HEK293 (cell line): ENCODE measurements around the gene LRRC66.

Source experiments
- CTCF ChIA-PET: fragments of 350-600 bp; formaldehyde crosslinking; extraction: SDS; loops from one replicate; lab custom pipeline; 2021; ENCODE audit warnings: antibody characterized with exemption; lab: Yijun Ruan, JAX
- POLR2A ChIA-PET: fragments of 300-600 bp; formaldehyde crosslinking; extraction: SDS; loops from one replicate; lab custom pipeline; 2020; ENCODE audit warnings: antibody characterized with exemption, inconsistent platforms; lab: Yijun Ruan, JAX
- H3K27ac ChIP-seq: fragments of 200-500 bp; sonication (Bioruptor generic); 2 replicates; pipeline ENCODE4 v1.5.1; 2014; ENCODE audit warnings: low read depth, low read length, control low read depth, inconsistent platforms; ENCODE audit errors: extremely low read depth
- H3K36me3 ChIP-seq, 2 experiments: fragments of 200-500 bp in 1 of 2; sonication (Bioruptor generic) in 1 of 2; 1 replicate in 1 of 2; 2 replicates in 1 of 2; pipeline ENCODE4 v1.5.1; 2014 to 2017; ENCODE audit warnings: inconsistent platforms in 2 of 2, low read length in 2 of 2; ENCODE audit not compliant: control insufficient read depth in 2 of 2, insufficient read depth in 1 of 2
- H3K4me1 ChIP-seq: fragments of 200-500 bp; sonication (Bioruptor generic); 2 replicates; pipeline ENCODE4 v1.5.1; 2014; ENCODE audit warnings: mild to moderate bottlenecking, low read length, inconsistent platforms; ENCODE audit not compliant: control insufficient read depth, insufficient read depth
- H3K4me3 ChIP-seq: 2 replicates; pipeline ENCODE4 v1.5.1; 2011; ENCODE audit warnings: low read depth, mild to moderate bottlenecking, control low read depth, low read length, moderate library complexity
- H3K9me3 ChIP-seq: fragments of 200-500 bp; sonication (Bioruptor generic); 2 replicates; pipeline ENCODE4 v1.5.1; 2014; ENCODE audit warnings: low read depth, low read length, inconsistent platforms; ENCODE audit not compliant: control insufficient read depth, insufficient read depth
- ATF2 ChIP-seq: fragments of 450-650 bp; formaldehyde crosslinking; IDR thresholded peaks from 2 replicates; pipeline ENCODE4 v1.5.1; 2016; ENCODE audit warnings: missing biosample characterization, missing genetic modification characterization, low read depth
- BCL11A ChIP-seq: fragments of 450-650 bp; formaldehyde crosslinking; IDR thresholded peaks from 2 replicates; pipeline ENCODE4 v1.5.1; 2016; ENCODE audit warnings: low read depth, missing biosample characterization, missing genetic modification characterization
- HIC1 ChIP-seq: fragments of 450-650 bp; formaldehyde crosslinking; IDR thresholded peaks from 2 replicates; pipeline ENCODE4 v1.5.1; 2016; ENCODE audit warnings: missing biosample characterization, missing genetic modification characterization
- HOXD13 ChIP-seq: sonication (generic); formaldehyde crosslinking; IDR thresholded peaks from 2 replicates; pipeline ENCODE4 v1.8.0; 2022; ENCODE audit warnings: missing genetic modification reagents, borderline replicate concordance
- INSM2 ChIP-seq: fragments of 450-650 bp; formaldehyde crosslinking; IDR thresholded peaks from 2 replicates; pipeline ENCODE4 v1.5.1; 2016; ENCODE audit warnings: missing biosample characterization, missing genetic modification characterization
- KLF10 ChIP-seq: fragments of 450-650 bp; IDR thresholded peaks from 2 replicates; pipeline ENCODE4 v1.5.1; 2018; ENCODE audit warnings: missing biosample characterization, mild to moderate bottlenecking, missing genetic modification characterization
- PRDM6 ChIP-seq: fragments of 450-650 bp; formaldehyde crosslinking; IDR thresholded peaks from 2 replicates; pipeline ENCODE4 v1.5.1; 2017; ENCODE audit warnings: missing biosample characterization, missing genetic modification characterization
- WT1 ChIP-seq: fragments of 450-650 bp; formaldehyde crosslinking; IDR thresholded peaks from 2 replicates; pipeline ENCODE4 v1.5.1; 2016; ENCODE audit warnings: missing biosample characterization, missing genetic modification characterization
- ZBTB48 ChIP-seq: fragments of 450-650 bp; formaldehyde crosslinking; IDR thresholded peaks from 2 replicates; pipeline ENCODE4 v1.5.1; 2016; ENCODE audit warnings: missing biosample characterization, missing genetic modification characterization
- ZBTB7A ChIP-seq: fragments of 450-650 bp; formaldehyde crosslinking; IDR thresholded peaks from 2 replicates; pipeline ENCODE4 v1.5.1; 2016; ENCODE audit warnings: low read depth, missing biosample characterization, missing genetic modification characterization
- ZNF10 ChIP-seq: fragments of 450-650 bp; formaldehyde crosslinking; IDR thresholded peaks from 2 replicates; pipeline ENCODE4 v1.5.1; 2017; ENCODE audit warnings: missing biosample characterization, missing genetic modification characterization
- ZNF121 ChIP-seq: fragments of 450-650 bp; formaldehyde crosslinking; IDR thresholded peaks from 2 replicates; pipeline ENCODE4 v1.5.1; 2016; ENCODE audit warnings: missing biosample characterization, missing genetic modification characterization
- ZNF138 ChIP-seq: fragments of 450-650 bp; formaldehyde crosslinking; IDR thresholded peaks from 2 replicates; pipeline ENCODE4 v1.5.1; 2016; ENCODE audit warnings: missing biosample characterization, missing genetic modification characterization, borderline replicate concordance
- ZNF146 ChIP-seq: fragments of 450-650 bp; formaldehyde crosslinking; IDR thresholded peaks from 2 replicates; pipeline ENCODE4 v1.5.1; 2016; ENCODE audit warnings: missing biosample characterization, missing genetic modification characterization
- ZNF175 ChIP-seq: fragments of 450-650 bp; formaldehyde crosslinking; IDR thresholded peaks from 2 replicates; pipeline ENCODE4 v1.5.1; 2016; ENCODE audit warnings: missing biosample characterization, missing genetic modification characterization
- ZNF18 ChIP-seq: fragments of 450-650 bp; formaldehyde crosslinking; IDR thresholded peaks from 2 replicates; pipeline ENCODE4 v1.5.1; 2016; ENCODE audit warnings: missing biosample characterization, missing genetic modification characterization
- ZNF19 ChIP-seq: fragments of 450-650 bp; formaldehyde crosslinking; IDR thresholded peaks from 2 replicates; pipeline ENCODE4; 2016; ENCODE audit warnings: missing biosample characterization, missing genetic modification characterization, low read depth
- ZNF2 ChIP-seq: fragments of 450-650 bp; formaldehyde crosslinking; IDR thresholded peaks from 2 replicates; pipeline ENCODE4 v1.5.1; 2016; ENCODE audit warnings: missing biosample characterization, missing genetic modification characterization
- ZNF214 ChIP-seq: fragments of 450-650 bp; formaldehyde crosslinking; IDR thresholded peaks from 2 replicates; pipeline ENCODE4 v1.5.1; 2017; ENCODE audit warnings: missing biosample characterization, mild to moderate bottlenecking, missing genetic modification characterization, borderline replicate concordance
- ZNF221 ChIP-seq: fragments of 450-650 bp; formaldehyde crosslinking; IDR thresholded peaks from 2 replicates; pipeline ENCODE4 v1.5.1; 2017; ENCODE audit warnings: missing biosample characterization, missing genetic modification characterization, borderline replicate concordance
- ZNF324 ChIP-seq: fragments of 450-650 bp; formaldehyde crosslinking; IDR thresholded peaks from 2 replicates; pipeline ENCODE4 v1.5.1; 2016; ENCODE audit warnings: missing biosample characterization, missing genetic modification characterization
- ZNF335 ChIP-seq: fragments of 450-650 bp; formaldehyde crosslinking; conservative IDR thresholded peaks from 2 replicates; pipeline ENCODE4 v1.5.1; 2016; ENCODE audit warnings: missing biosample characterization, missing genetic modification characterization
- ZNF391 ChIP-seq: fragments of 450-650 bp; formaldehyde crosslinking; IDR thresholded peaks from 2 replicates; pipeline ENCODE4 v1.5.1; 2016; ENCODE audit warnings: low read depth, missing biosample characterization, missing genetic modification characterization, borderline replicate concordance
- ZNF623 ChIP-seq: fragments of 450-650 bp; formaldehyde crosslinking; IDR thresholded peaks from 2 replicates; pipeline ENCODE4 v1.5.1; 2016; ENCODE audit warnings: missing biosample characterization, missing genetic modification characterization
- ZNF658 ChIP-seq: fragments of 450-650 bp; formaldehyde crosslinking; IDR thresholded peaks from 2 replicates; pipeline ENCODE4; 2016; ENCODE audit warnings: missing biosample characterization, missing genetic modification characterization
- ZNF660 ChIP-seq: fragments of 450-650 bp; IDR thresholded peaks from 2 replicates; pipeline ENCODE4 v1.5.1; 2018; ENCODE audit warnings: missing biosample characterization, mild to moderate bottlenecking, missing genetic modification characterization
- ZNF76 ChIP-seq: fragments of 450-650 bp; formaldehyde crosslinking; IDR thresholded peaks from 2 replicates; pipeline ENCODE4; 2016; ENCODE audit warnings: low read depth, missing biosample characterization, missing genetic modification characterization, borderline replicate concordance
- ZNF777 ChIP-seq: fragments of 450-650 bp; formaldehyde crosslinking; IDR thresholded peaks from 2 replicates; pipeline ENCODE4 v1.5.1; 2017; ENCODE audit warnings: missing biosample characterization, missing genetic modification characterization, borderline replicate concordance

The LRRC66 gene

GRCh38 chr4:52037689-52038102 lies 17.5 kb upstream of the LRRC66 start:
- POLR2A ChIA-PET = interaction anchor here (1.0 to 1.6 kb wide), 4 partner anchors 14 to 195 kb away, joined by 3 to 10 read pairs (median 6); partner anchors contain the start of genes DCUN1D4 and SPATA18
- no peaks in the 10 kb centered on the region for H3K9me3 ChIP-seq
- peaks cover 0 to 12% of the 10 kb centered on the region in 2 experiments; a peak in 1 of 3 replicates for H3K36me3 ChIP-seq
- TF ChIP-seq ZNF76 (tag by site-specific recombination) = no peak
- TF ChIP-seq INSM2 (tag by site-specific recombination) = no peak
- no peak for TF ChIP-seq ZNF221 (tag by site-specific recombination)
- TF ChIP-seq ZNF146 (tag by site-specific recombination) = no peak
- TF ChIP-seq WT1 (tag by site-specific recombination) = no peak
- no peak for TF ChIP-seq KLF10 (tag by site-specific recombination)
- no peak for TF ChIP-seq ZNF658 (tag by site-specific recombination)
- TF ChIP-seq ATF2 = no peak
- TF ChIP-seq ZBTB7A (tag by site-specific recombination) = no peak
- no peak for TF ChIP-seq ZNF2
- no peak for TF ChIP-seq ZNF660 (tag by site-specific recombination)
- TF ChIP-seq ZNF10 (tag by site-specific recombination) = no peak
- TF ChIP-seq PRDM6 = no peak
- no peak for TF ChIP-seq ZNF324 (tag by site-specific recombination)
- no peak for TF ChIP-seq ZNF777 (tag by site-specific recombination)
- H3K27ac ChIP-seq = no peak overlapping the region
- no peaks in the 10 kb centered on the region for H3K4me1 ChIP-seq
- H3K4me3 ChIP-seq = peak overlapping the region; percentile 78
- CTCF ChIA-PET = no interaction called here

- Histone ChIP-seq H3K27ac (no peak overlapping the region), H3K36me3 (peaks cover 0 to 17% of the 10 kb centered on the region in 2 experiments; a peak in 1 of 3 replicates), H3K4me3 (peak overlapping the region; percentile 78), H3K9me3 (no peaks in the 10 kb centered on the region), H3K4me1 (no peaks in the 10 kb centered on the region)
- CTCF ChIA-PET = no interaction called here
- POLR2A ChIA-PET = no interaction called here
- TF ChIP-seq ZBTB48 (tag by site-specific recombination) = no peak
- no peak for TF ChIP-seq HOXD13
- TF ChIP-seq ZNF335 (tag by site-specific recombination) = no peak
- no peak for TF ChIP-seq ZNF18 (tag by site-specific recombination)
- TF ChIP-seq ZNF138 = no peak
- TF ChIP-seq BCL11A = no peak
- no peak for TF ChIP-seq ZNF19 (tag by site-specific recombination)
- no peak for TF ChIP-seq ZNF214
- no peak for TF ChIP-seq ZNF391 (tag by site-specific recombination)
- no peak for TF ChIP-seq ZNF623 (tag by site-specific recombination)
- TF ChIP-seq ZNF175 = no peak
- no peak for TF ChIP-seq ZNF121 (tag by site-specific recombination)
- no peak for TF ChIP-seq HIC1 (tag by site-specific recombination)
Observed at GRCh38 chr4:52036886-52037530, 16.8 kb upstream of the LRRC66 start.
